Common myeloid progenitor, CD34-positive (primary cell): ENCODE measurements around the gene CHCHD6.

ENCODE experiments used
- CTCF ChIA-PET: fragments of 350-600 bp; sonication (Branson Sonifier 250); formaldehyde crosslinking; loops from one replicate; lab custom pipeline; 2021; ENCODE audit warnings: antibody characterized with exemption; lab: Charles Lee
- POLR2A ChIA-PET: fragments of 350-600 bp; sonication (Branson Sonifier 250); formaldehyde crosslinking; loops from one replicate; lab custom pipeline; 2021; ENCODE audit warnings: antibody characterized with exemption; lab: Charles Lee
- DNase-seq, 3 donors: peaks; one replicate each; pipeline versions ENCODE4 v3.0.0 to v3.0.0-alpha.2; 2013
- H3K27ac ChIP-seq, 2 experiments: 1 replicate in 1 of 2; 2 replicates in 1 of 2; pipeline ENCODE4 v1.7.0; 2013; ENCODE audit warnings: inconsistent platforms in 2 of 2, low read length in 2 of 2, mild to moderate bottlenecking in 2 of 2, low read depth in 1 of 2, moderate library complexity in 1 of 2; ENCODE audit not compliant: severe bottlenecking in 2 of 2, insufficient read depth in 1 of 2, poor library complexity in 1 of 2
- H3K27me3 ChIP-seq, 5 experiments: replicated peaks in 2 of 5; 1 replicate in 3 of 5; 2 replicates in 2 of 5; pipeline versions ENCODE4 v1.6.1 to v1.7.0; 2013; ENCODE audit warnings: low read length in 4 of 5, mild to moderate bottlenecking in 2 of 5, moderate library complexity in 2 of 5, inconsistent platforms in 1 of 5; ENCODE audit not compliant: insufficient read depth in 5 of 5, control insufficient read depth in 4 of 5
- H3K36me3 ChIP-seq, 4 experiments: 1 replicate in 2 of 4; 2 replicates in 2 of 4; pipeline versions ENCODE4 v1.6.1 to v1.7.0; 2013; ENCODE audit warnings: low read length in 3 of 4, control low read depth in 1 of 4, mild to moderate bottlenecking in 1 of 4; ENCODE audit not compliant: control insufficient read depth in 4 of 4, insufficient read depth in 4 of 4
- H3K4me1 ChIP-seq, 4 experiments: 1 replicate in 3 of 4; 2 replicates in 1 of 4; pipeline versions ENCODE4 v1.6.1 to v1.7.1; 2013; ENCODE audit warnings: low read length in 3 of 4, mild to moderate bottlenecking in 3 of 4, control low read depth in 1 of 4, inconsistent platforms in 1 of 4, moderate library complexity in 1 of 4; ENCODE audit not compliant: control insufficient read depth in 4 of 4, insufficient read depth in 4 of 4; ENCODE audit errors: control extremely low read depth in 1 of 4
- H3K4me3 ChIP-seq, 7 experiments: 1 replicate in 4 of 7; 2 replicates in 3 of 7; pipeline versions ENCODE4 v1.5.1 to v1.7.0; 2013; ENCODE audit warnings: mild to moderate bottlenecking in 7 of 7, low read length in 6 of 7, moderate library complexity in 6 of 7, inconsistent platforms in 2 of 7, low read depth in 2 of 7, control low read depth in 1 of 7; ENCODE audit not compliant: insufficient read depth in 4 of 7, control insufficient read depth in 1 of 7; ENCODE audit errors: extremely low read depth in 1 of 7
- H3K9me3 ChIP-seq, 5 experiments: 1 replicate in 4 of 5; 2 replicates in 1 of 5; pipeline versions ENCODE4 v1.6.1 to v1.7.1; 2013; ENCODE audit warnings: low read length in 4 of 5, mild to moderate bottlenecking in 2 of 5, inconsistent platforms in 1 of 5, low read depth in 1 of 5, moderate library complexity in 1 of 5; ENCODE audit not compliant: control insufficient read depth in 4 of 5, insufficient read depth in 2 of 5; ENCODE audit errors: control extremely low read depth in 1 of 5
- WGBS: methylation state at CpG from one replicate; pipeline ENCODE4 v1.1.5; 2013; ENCODE audit not compliant: insufficient coverage; 5-methylcytosine and 5-hydroxymethylcytosine counted together

CHCHD6 gene

DNA sequence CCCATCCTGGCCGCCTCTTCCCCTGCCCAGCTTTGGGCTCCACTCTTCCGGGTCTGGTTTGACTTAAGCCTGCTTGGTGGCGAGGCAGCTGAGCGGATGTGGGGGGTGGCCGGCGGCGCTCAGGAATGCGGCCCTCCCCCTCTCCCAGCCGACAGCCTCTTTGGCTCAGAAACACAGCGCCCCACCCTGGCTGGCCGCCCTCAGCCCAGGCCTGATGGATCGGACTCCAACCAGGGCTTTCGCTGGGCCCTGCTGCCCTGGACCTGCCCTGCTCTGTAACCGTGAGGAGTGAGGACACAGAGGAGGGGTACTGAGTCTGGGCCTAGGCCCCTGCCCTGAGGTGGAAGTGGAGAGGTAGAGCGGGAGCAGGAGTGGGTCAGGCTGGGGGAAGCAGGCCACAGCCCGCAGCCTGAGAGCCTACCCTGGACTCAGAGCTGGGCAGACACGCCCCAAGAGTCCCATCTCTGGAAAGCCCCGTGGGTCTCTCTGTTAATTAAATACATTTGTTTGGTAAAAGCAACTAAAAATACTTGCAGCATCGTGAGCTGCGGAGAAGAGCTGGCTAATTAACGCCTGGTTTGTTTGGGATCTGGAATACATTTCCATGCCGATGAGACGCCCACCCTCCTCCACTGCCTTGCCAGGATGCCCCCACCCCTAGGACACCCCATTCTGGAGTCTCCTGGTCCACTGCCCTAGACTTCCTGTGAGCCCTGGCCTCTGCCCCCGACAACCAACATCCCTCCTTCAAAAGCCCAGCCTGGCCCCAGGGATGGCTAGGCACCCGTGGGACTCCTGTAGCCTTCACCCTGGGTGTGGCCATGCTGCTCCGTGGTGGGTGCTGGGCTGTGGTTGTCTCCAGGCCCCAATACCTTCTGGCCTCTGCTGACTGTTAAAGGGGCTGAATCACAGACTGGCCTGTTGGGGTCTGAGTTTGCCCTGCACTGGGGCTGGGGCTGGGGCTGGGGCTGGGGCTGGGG is 298.4 kb downstream of the CHCHD6 start:
- H3K4me3 ChIP-seq = no peak overlapping the region
- no peak overlapping the region for H3K27ac ChIP-seq
- DNase-seq = no peak
- WGBS = 94% methylated on average over 19 of the region's 26 CpGs
- no peaks in the 10 kb centered on the region for H3K9me3 ChIP-seq
- no peaks in the 10 kb centered on the region for H3K36me3 ChIP-seq
- ChIA-PET CTCF (no interaction called here), POLR2A (no interaction called here)
- no peaks in the 10 kb centered on the region for H3K4me1 ChIP-seq
- peaks cover 0 to 2% (median 0%) of the 10 kb centered on the region in 5 experiments for H3K27me3 ChIP-seq

DNA sequence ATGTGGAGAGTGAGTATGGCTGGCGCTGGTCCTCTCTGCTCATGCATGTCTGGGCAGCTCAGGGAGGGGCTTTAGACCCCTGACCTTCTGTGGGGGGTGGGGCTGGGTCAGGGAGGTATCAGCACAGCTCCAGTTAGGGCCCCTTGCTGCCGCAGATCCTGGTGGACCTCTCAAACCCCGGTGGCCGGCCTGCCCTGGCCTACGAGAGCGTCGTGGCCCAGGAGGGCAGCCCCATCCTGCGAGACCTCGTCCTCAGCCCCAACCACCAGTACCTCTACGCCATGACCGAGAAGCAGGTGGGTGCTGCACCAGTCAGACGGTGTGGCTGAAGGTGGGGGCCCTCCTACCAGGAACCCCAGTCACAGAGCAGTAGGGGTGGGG is 299.1 kb downstream of the CHCHD6 start:
- no peaks in the 10 kb centered on the region for H3K9me3 ChIP-seq
- peaks cover 0 to 2% (median 0%) of the 10 kb centered on the region in 5 experiments for H3K27me3 ChIP-seq
- ChIA-PET CTCF (no interaction called here), POLR2A (no interaction called here)
- no peak overlapping the region for H3K4me3 ChIP-seq
- WGBS = 98% methylated on average over 8 of the region's 12 CpGs
- H3K36me3 ChIP-seq = no peaks in the 10 kb centered on the region
- H3K4me1 ChIP-seq = no peaks in the 10 kb centered on the region
- H3K27ac ChIP-seq = no peak overlapping the region
- no peak for DNase-seq

DNA sequence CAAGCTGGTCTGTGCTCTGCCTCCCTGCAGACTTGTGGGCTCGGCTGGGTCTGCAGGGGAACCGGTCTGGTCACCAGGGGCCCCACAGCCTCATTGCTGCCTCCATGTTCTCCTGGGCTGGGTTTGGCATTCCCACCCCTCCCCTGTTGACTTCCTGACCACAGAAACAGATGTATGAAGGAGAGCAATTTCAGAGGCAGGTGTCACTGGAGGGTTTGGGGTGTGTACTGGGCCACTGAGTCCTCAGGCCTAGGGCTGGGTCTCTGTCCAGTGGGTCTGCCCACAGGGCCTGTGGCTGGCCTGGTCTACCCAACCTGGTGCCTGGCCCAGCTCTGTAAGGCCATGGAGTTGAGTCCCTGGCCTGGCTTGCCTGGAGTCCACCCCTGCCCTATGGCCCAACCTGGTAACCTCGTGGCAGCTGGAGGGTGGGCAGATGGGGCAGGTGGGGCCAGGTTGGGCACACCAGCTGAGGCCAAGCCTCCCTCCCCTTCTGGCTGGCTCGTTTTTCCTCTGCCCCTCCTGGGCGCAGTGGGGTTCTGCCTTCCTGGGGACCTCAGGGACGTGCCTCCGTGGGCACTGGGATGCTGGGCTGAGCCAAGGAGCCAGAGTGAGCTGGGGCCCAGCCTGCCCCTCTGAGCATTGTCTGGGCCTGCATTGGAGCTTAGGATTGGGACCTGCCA is 299.7 kb downstream of the CHCHD6 start:
- ChIA-PET CTCF (interaction anchor here (1.3 kb wide), 1 partner anchor 20 kb away, joined by 3 read pairs; no protein-coding TSS in a partner anchor), POLR2A (no interaction called here)
- DNase-seq = no peak
- Histone ChIP-seq H3K27ac (no peak overlapping the region), H3K27me3 (peaks cover 0 to 1% (median 0%) of the 10 kb centered on the region in 5 experiments), H3K4me3 (no peak overlapping the region), H3K4me1 (no peaks in the 10 kb centered on the region), H3K36me3 (no peaks in the 10 kb centered on the region), H3K9me3 (no peaks in the 10 kb centered on the region)
- WGBS = 94% methylated on average over 7 of the region's 7 CpGs

DNA sequence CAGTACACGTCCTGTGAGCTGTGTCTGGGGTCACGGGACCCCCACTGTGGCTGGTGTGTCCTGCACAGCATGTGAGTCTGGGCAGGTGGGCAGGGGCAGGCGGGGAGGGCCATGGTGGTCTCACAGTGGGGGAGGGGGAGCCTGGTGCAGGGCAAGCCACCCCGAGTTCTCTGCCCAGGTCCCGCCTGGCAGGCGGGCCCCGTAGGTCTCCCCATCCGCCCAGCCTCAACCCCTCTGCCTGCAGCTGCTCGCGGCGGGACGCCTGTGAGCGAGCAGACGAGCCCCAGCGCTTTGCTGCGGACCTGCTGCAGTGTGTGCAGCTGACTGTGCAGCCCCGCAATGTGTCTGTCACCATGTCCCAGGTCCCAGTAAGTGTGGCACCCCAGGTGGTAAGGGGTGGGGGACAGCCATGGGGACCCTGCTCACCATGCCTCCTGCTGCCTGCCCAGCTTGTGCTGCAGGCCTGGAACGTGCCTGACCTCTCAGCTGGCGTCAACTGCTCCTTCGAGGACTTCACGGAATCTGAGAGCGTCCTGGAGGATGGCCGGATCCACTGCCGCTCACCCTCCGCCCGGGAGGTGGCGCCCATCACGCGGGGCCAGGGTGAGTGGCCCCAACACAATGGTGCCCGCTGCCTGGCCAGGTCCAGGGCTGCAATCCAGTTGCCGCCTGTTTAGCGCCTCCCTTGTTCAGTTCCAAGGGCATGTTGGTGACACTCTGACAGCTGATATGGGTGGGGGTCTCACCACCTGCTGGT is 300.8 kb downstream of the CHCHD6 start:
- DNase-seq = no peak
- WGBS = 97% methylated on average over 27 of the region's 32 CpGs
- POLR2A ChIA-PET = no interaction called here
- Histone ChIP-seq H3K36me3 (no peaks in the 10 kb centered on the region), H3K27ac (no peak overlapping the region), H3K4me3 (no peak overlapping the region), H3K4me1 (no peaks in the 10 kb centered on the region), H3K9me3 (no peaks in the 10 kb centered on the region), H3K27me3 (no peaks in the 10 kb centered on the region)
- CTCF ChIA-PET = interaction anchor here (1.3 kb wide), 1 partner anchor 21 kb away, joined by 3 read pairs; no protein-coding TSS in a partner anchor

DNA sequence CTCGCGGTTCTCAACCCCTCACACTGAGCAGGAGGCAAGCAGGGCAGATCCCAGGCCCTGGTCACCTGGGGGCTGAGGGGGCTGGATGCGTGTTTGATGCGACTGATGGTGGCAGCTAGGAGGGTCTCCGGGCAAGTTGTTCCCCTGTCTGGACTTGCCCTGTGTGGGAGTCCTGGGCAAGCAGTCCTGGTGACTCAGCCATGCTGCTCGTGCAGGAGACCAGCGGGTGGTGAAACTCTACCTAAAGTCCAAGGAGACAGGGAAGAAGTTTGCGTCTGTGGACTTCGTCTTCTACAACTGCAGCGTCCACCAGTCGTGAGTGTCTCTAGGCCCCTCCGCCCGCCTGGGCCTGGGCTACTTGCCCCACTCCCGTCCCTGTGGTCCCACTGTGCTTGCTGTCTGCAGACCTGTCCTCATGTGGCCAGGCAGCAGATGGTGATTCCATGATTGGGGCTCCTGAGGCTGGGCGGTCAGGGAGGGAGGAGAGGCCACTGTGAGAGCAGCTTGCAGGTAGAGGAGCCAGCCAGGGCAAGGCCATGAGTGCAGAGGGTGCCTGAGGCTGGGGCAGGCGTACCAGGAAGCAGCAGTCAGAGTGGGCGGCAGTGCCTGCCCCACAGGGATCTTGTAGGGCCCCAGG is 301.9 kb downstream of the CHCHD6 start:
- H3K27ac ChIP-seq = no peak overlapping the region
- WGBS = 97% methylated on average over 15 of the region's 17 CpGs
- DNase-seq = no peak
- no peak overlapping the region for H3K4me3 ChIP-seq
- no peaks in the 10 kb centered on the region for H3K9me3 ChIP-seq
- no peaks in the 10 kb centered on the region for H3K27me3 ChIP-seq
- no peaks in the 10 kb centered on the region for H3K36me3 ChIP-seq
- no peaks in the 10 kb centered on the region for H3K4me1 ChIP-seq
- POLR2A ChIA-PET = no interaction called here
- CTCF ChIA-PET = interaction anchor here (0.6 kb wide), 1 partner anchor 50 kb away, joined by 3 read pairs; no protein-coding TSS in a partner anchor

DNA sequence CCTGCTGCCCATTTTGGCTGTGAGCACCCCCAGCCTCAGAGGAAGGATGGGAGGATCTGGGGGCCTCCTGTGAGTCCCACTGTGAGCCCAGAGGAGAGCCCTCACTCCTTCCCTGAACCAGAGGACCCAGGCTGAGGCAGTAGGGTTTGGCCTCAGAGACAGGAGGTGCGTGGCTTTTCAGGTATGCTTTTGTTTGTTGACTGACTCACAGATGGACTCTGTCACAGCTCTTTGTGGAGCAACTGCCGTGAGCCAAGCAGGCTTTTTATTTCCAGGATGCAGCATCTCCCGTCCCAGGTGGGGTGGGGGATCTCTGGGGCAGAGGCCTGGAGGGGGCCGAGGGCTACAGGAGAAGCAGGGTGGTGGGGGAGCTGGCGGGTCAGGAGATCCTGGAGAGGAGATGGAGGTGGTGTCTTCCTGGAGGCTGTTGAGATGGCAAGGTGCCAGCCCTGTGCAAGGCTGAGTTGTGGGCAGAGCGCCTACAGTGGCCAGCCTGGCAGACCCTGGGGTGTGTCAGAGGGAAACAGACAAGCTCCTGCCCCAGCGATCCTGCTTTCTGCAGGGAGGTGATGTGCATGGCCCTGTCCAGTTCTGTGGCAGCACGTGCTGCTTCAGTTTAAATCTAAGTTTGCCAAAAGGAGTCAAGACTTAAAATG is 302.9 kb downstream of the CHCHD6 start:
- Histone ChIP-seq H3K27me3 (no peaks in the 10 kb centered on the region), H3K9me3 (no peaks in the 10 kb centered on the region), H3K4me1 (no peaks in the 10 kb centered on the region), H3K27ac (no peak overlapping the region), H3K4me3 (no peak overlapping the region), H3K36me3 (no peaks in the 10 kb centered on the region)
- 76% methylated on average over 4 of the region's 8 CpGs for WGBS
- ChIA-PET POLR2A (no interaction called here), CTCF (no interaction called here)
- no peak for DNase-seq
